Body of pancreas (tissue), 4 donors: ENCODE data around the gene ATP2C2.

Experiments used
- POLR2A ChIP-seq, 3 donors: fragments of 450-650 bp; IDR thresholded peaks; one replicate each; pipeline ENCODE4 v1.6.1; 2016; ENCODE audit warnings: antibody characterized with exemption in 3 of 3, mild to moderate bottlenecking in 2 of 3
- TF ChIP-seq, protein P1 (sequence below), 7 experiments: fragments of 450-650 bp in 4 of 7; fragments of 200-600 bp in 3 of 7; sonication (generic) in 3 of 7; IDR thresholded peaks; one replicate each; pipeline ENCODE4 v1.5.1; 2016 to 2019; ENCODE audit warnings: antibody characterized with exemption in 7 of 7

DNA sequence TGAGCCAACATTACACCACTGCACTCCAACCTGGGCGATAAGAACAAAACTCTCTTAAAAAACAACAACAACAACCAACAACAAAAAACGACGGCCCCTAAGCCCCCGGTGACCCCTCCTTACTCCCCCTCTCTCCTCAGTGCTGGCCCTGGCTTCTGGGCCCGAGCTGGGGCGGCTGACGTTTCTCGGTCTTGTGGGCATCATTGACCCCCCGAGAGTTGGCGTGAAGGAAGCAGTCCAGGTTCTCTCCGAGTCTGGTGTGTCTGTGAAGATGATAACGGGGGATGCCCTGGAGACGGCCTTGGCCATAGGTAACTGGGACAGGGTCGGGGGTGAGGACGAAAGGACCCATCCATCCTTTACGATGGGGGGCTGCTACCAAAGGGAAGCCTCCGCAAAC lies 83.4 kb downstream of the ATP2C2 start:
- TF ChIP-seq, protein P1, sequence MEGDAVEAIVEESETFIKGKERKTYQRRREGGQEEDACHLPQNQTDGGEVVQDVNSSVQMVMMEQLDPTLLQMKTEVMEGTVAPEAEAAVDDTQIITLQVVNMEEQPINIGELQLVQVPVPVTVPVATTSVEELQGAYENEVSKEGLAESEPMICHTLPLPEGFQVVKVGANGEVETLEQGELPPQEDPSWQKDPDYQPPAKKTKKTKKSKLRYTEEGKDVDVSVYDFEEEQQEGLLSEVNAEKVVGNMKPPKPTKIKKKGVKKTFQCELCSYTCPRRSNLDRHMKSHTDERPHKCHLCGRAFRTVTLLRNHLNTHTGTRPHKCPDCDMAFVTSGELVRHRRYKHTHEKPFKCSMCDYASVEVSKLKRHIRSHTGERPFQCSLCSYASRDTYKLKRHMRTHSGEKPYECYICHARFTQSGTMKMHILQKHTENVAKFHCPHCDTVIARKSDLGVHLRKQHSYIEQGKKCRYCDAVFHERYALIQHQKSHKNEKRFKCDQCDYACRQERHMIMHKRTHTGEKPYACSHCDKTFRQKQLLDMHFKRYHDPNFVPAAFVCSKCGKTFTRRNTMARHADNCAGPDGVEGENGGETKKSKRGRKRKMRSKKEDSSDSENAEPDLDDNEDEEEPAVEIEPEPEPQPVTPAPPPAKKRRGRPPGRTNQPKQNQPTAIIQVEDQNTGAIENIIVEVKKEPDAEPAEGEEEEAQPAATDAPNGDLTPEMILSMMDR (IDR thresholded peaks at IDR 0.05) = no peak
- no peak for TF ChIP-seq POLR2A (IDR thresholded peaks at IDR 0.05)
